Pancreas (tissue), 10 donors: ENCODE results near the gene CAMK2A. TPM values are rescaled to one million over a fixed set of nuclear protein-coding genes. Genes with fewer than 3 reads are reported as not detected.

Source experiments
- ATAC-seq, 4 donors: fragments of 200-7000 bp; cut with Tn5 transposase; one replicate each; pipeline versions ENCODE4 v1.8.0 to v1.9.1; 2020; ENCODE audit warnings: mild to moderate bottlenecking in 4 of 4, moderate library complexity in 4 of 4
- DNase-seq, 6 donors: peaks; one replicate each; pipeline ENCODE4 v3.0.0-alpha.2; 2020
- FAIRE-seq: peaks from 2 replicates; lab custom pipeline; 2012; peaks lifted over from hg19 to GRCh38; lab: Jason Lieb, UNC
- H3K27ac ChIP-seq, 4 donors: fragments of 200-600 bp; sonication (generic); 1 replicate in 3 of 4; 2 replicates in 1 of 4; pipeline versions ENCODE4 v1.5.0 to v1.8.0; 2020
- H3K27me3 ChIP-seq, 4 donors: fragments of 200-600 bp; one replicate each; pipeline ENCODE4 v1.8.0; 2021
- H3K36me3 ChIP-seq, 3 donors: fragments of 200-600 bp; sonication (generic) in 1 of 3; one replicate each; pipeline versions ENCODE4 v1.5.0 to v1.8.0; 2020 to 2021
- H3K4me1 ChIP-seq, 3 donors: fragments of 200-600 bp; one replicate each; pipeline ENCODE4 v1.8.0; 2021
- H3K4me3 ChIP-seq, 4 donors: fragments of 200-600 bp; sonication (generic) in 2 of 4; one replicate each; pipeline versions ENCODE4 v1.5.0 to v1.8.0; 2020 to 2021
- H3K9me3 ChIP-seq, 4 donors: fragments of 200-600 bp; one replicate each; pipeline ENCODE4 v1.8.0; 2021
- CTCF ChIP-seq, 4 donors: fragments of 200-600 bp; sonication (generic) in 3 of 4; IDR thresholded peaks; one replicate each; pipeline versions ENCODE4 v1.5.0 to v1.8.0; 2021; ENCODE audit warnings: antibody characterized with exemption in 4 of 4
- WGBS, 2 donors: extraction: QIAGEN DNeasy Blood & Tissue Kit; methylation state at CpG; one replicate each; pipeline ENCODE4 v1.1.7; 2013; 5-methylcytosine and 5-hydroxymethylcytosine counted together
- intact Hi-C, 3 donors: fragments of 100-400 bp; cut with DNase I; formaldehyde crosslinking; loops; one replicate each; pipeline versions ENCODE4 v1.11.1 to v1.14.2; 2022
- polyA plus RNA-seq, 2 donors: library from polyadenylated mRNA; stranded (reverse); fragments of 200-250 nt; gene quantifications; one replicate each; pipeline ENCODE4 v1.2.3, GENCODE V29; 2013
- total RNA-seq, 6 donors: library from RNA; stranded (reverse); fragmentation: NEBNext Ultra II Directional in 4 of 6; extraction: Animal tissue kit (Norgen Biotek cat#: 25700) in 4 of 6; gene quantifications; one replicate each; pipeline versions ENCODE4 v1.2.1 to v1.2.4, GENCODE V29; 2021 to 2023
- donor health status: healthy with polysubstance abuse.
- donor health status: DM: no; HTN: no; CAD: no; lungs with moderate emphysema.
- donor health status: DM: no; HTN: no; CAD: no.
- donor health status: control.
- donor health status: control.
- donor health status: Bipolar disorder and iron deficiency.
- donor health status: DM: yes; HTN: yes; CAD: no.
- donor health status: DM: no; HTN: no; CAD: no.
- donor health status: DM: no; HTN: no; CAD: no.
- donor health status: DM: yes; HTN: yes; CAD: no.

Gene CAMK2A
- total and polyA plus RNA-seq, 8 donors = 0.03 to 0.19 (median 0.08) TPM; not detected in 3

- Histone ChIP-seq H3K4me1 (peaks cover 17 to 30% (median 24%) of the 10 kb centered on the region in 3 donors), H3K27ac (no peak overlapping the region), H3K27me3 (no peaks in the 10 kb centered on the region), H3K36me3 (no peaks in the 10 kb centered on the region), H3K4me3 (no peak overlapping the region), H3K9me3 (no peaks in the 10 kb centered on the region)
- FAIRE-seq (no peak), ATAC-seq (no peak), DNase-seq (no peak)
- WGBS, 2 donors = 92 to 95% methylated on average over 23 of the region's 23 CpGs
- intact Hi-C loops = no loop called here
- TF ChIP-seq CTCF (IDR thresholded peaks at IDR 0.05) = no peak
Measured at GRCh38 chr5:150264667-150265603, 24.6 kb downstream of the CAMK2A start.

GRCh38 chr5:150263801-150264621, 25.6 kb downstream of the CAMK2A start:
- FAIRE-seq (no peak), ATAC-seq (peak; percentile 66 to 83 (median 72)), DNase-seq (peak in 4 of 6 donors; percentile 39 to 83 (median 70))
- Histone ChIP-seq H3K27ac (no peak overlapping the region), H3K4me1 (peaks cover 13 to 25% (median 17%) of the 10 kb centered on the region in 3 donors), H3K27me3 (no peaks in the 10 kb centered on the region), H3K36me3 (no peaks in the 10 kb centered on the region), H3K4me3 (no peak overlapping the region), H3K9me3 (no peaks in the 10 kb centered on the region)
- WGBS, 2 donors = 46 to 54% methylated on average over 11 of the region's 11 CpGs
- intact Hi-C loops = no loop called here
- no peak for TF ChIP-seq CTCF (IDR thresholded peaks at IDR 0.05)

- FAIRE-seq = no peak
- intact Hi-C loops = no loop called here
- Histone ChIP-seq H3K9me3 (no peaks in the 10 kb centered on the region), H3K4me3 (no peak overlapping the region), H3K27ac (no peak overlapping the region), H3K27me3 (no peaks in the 10 kb centered on the region), H3K36me3 (no peaks in the 10 kb centered on the region), H3K4me1 (peaks cover 13 to 25% (median 17%) of the 10 kb centered on the region in 3 donors)
- DNase-seq = no peak
- no peak for ATAC-seq
- WGBS, 2 donors = 83 to 87% methylated on average over 5 of the region's 5 CpGs
- no peak for TF ChIP-seq CTCF (IDR thresholded peaks at IDR 0.05)
Measured at GRCh38 chr5:150263375-150263775, 26.2 kb downstream of the CAMK2A start.

GRCh38 chr5:150262502-150262901, 27.1 kb downstream of the CAMK2A start:
- Histone ChIP-seq H3K9me3 (no peaks in the 10 kb centered on the region), H3K4me1 (peaks cover 13 to 20% (median 14%) of the 10 kb centered on the region in 3 donors), H3K36me3 (no peaks in the 10 kb centered on the region), H3K27ac (no peak overlapping the region), H3K27me3 (no peaks in the 10 kb centered on the region), H3K4me3 (no peak overlapping the region)
- DNase-seq (no peak), ATAC-seq (no peak), FAIRE-seq (no peak)
- 88 to 93% methylated on average over 7 of the region's 7 CpGs for WGBS, 2 donors
- intact Hi-C loops = no loop called here
- no peak for TF ChIP-seq CTCF (IDR thresholded peaks at IDR 0.05)
